Measurements from ENCODE around the gene C1QTNF5. TPM values are rescaled to one million over a fixed set of nuclear protein-coding genes. Genes with fewer than 3 reads are reported as not detected.

The C1QTNF5 gene
- total and polyA plus RNA-seq, 2 of the 8 experiments (the other 6 are each of a cell fraction or from before 2014, with no cell fraction given): 2.2 to 2.7 TPM

DNA sequence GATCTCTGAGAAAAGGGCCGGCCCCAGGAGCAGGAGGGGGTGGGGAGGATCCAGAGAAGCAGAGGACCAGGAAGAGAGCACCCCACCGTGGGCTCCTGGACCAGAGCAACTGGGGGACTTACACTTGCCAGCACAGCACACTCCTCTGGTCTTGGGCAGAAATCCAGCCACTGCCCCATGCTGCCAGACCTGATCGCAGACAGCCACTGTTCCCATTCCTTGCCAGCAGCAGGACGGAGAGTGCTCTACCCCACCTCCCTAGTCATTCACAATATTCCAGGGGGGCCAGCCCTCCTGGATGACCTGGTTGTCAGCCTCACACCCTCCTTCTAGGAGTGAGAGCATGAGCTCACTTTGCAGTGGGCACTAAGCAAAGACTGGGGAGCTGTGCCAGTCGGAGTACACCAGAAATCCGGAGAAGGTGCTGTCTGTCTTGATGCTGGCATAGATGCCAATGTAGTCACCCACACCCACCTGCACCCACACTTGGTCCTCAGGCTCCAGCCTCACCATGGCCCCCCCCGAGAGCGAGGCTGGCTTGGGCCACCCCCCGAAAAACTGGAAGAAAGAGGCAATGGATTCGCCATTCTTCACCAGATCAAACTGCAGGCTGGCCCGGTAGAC lies 1.6 kb downstream of the C1QTNF5 start:
- FAIRE-seq (no peak), DNase-seq (ENCODE audit: low read depth in 1 of 2, low spot score in 2 of 2) (peak in 1 of 2 experiments; percentile 59)
- H3K27ac ChIP-seq (ENCODE audit: low read depth, low read length): no peak overlapping the region
- peaks cover 20% of the 10 kb centered on the region; the same call in 1 of the 2 replicates for H3K23me2 ChIP-seq (ENCODE audit: low read depth, low read length)
- peaks cover 12 to 42% (median 33%) of the 10 kb centered on the region in 4 experiments for H3K27me3 ChIP-seq (replicated peaks in 1 of 4; ENCODE audit: control insufficient read depth in 3 of 4, extremely low read depth in 1 of 4, insufficient read depth in 3 of 4, low read length in 3 of 4)
- H2BK120ac ChIP-seq (replicated peaks; ENCODE audit: low read depth, low read length): no peak overlapping the region
- H3K79me2 ChIP-seq (ENCODE audit: control insufficient read depth in 1 of 2, insufficient read depth in 2 of 2, low read length in 2 of 2): peaks cover 5 to 26% of the 10 kb centered on the region in 2 experiments; a peak in 3 of 4 replicates
- H4K20me1 ChIP-seq (replicated peaks in 1 of 2; ENCODE audit: control insufficient read depth in 1 of 2, insufficient read depth in 2 of 2, low read length in 2 of 2): peaks cover 3 to 16% of the 10 kb centered on the region in 2 experiments
- H2BK15ac ChIP-seq (ENCODE audit: low read length): peak overlapping the region; percentile 61; the same call in 1 of the 2 replicates
- peak overlapping the region; percentile 75; the same call in 1 of the 2 replicates for H2BK12ac ChIP-seq (ENCODE audit: low read depth, low read length)
- WGBS, 2 experiments (ENCODE audit: extremely low coverage in 1 of 2, insufficient coverage in 1 of 2, insufficient read length in 1 of 2, insufficient replicate concordance in 2 of 2, low coverage in 1 of 2, low lambda C conversion rate in 2 of 2, missing lambda C conversion rate in 1 of 2): 39% methylated on average over 10 of the region's 11 CpGs; no CpG with 5 or more reads in 1 of the 2 experiments
- H3K9me3 ChIP-seq (ENCODE audit: insufficient read depth in 2 of 2, low read depth in 1 of 2, low read length in 1 of 2): no peaks in the 10 kb centered on the region
- H2BK5ac ChIP-seq (ENCODE audit: low read depth, low read length): no peak overlapping the region
- peaks cover 5 to 38% (median 28%) of the 10 kb centered on the region in 4 experiments for H3K4me1 ChIP-seq (replicated peaks in 1 of 4; ENCODE audit: control insufficient read depth in 3 of 4, insufficient read depth in 4 of 4, low read length in 3 of 4)
- H3K56ac ChIP-seq (replicated peaks; ENCODE audit: insufficient read length, low read depth, low read length): no peak overlapping the region
- H3K14ac ChIP-seq (ENCODE audit: insufficient read length): no peak overlapping the region
- H3K36me3 ChIP-seq (ENCODE audit: control insufficient read depth in 2 of 4, insufficient read depth in 4 of 4, low read length in 3 of 4): peaks cover 0 to 6% (median 2%) of the 10 kb centered on the region in 4 experiments; a peak in 1 of 8 replicates
- H3K18ac ChIP-seq (ENCODE audit: extremely low read depth, low read length): peak overlapping the region; percentile 83
- 0 out of 2 replicates have a peak overlapping the region, but pooled peaks have one; percentile 61 for H2BK20ac ChIP-seq (ENCODE audit: low read length)
- CTCF ChIA-PET (ENCODE audit: partially characterized antibody): interaction anchor here (0.5 to 20.0 kb wide), 24 partner anchors 11 to 356 kb away, joined by 3 to 463 read pairs (median 6); partner anchors contain the start of genes MCAM, NLRX1 and USP2
- peak overlapping the region; percentile 46 for H4K91ac ChIP-seq (replicated peaks; ENCODE audit: insufficient read length, low read length)
- peak overlapping the region; percentile 73 for H3K4ac ChIP-seq (replicated peaks; ENCODE audit: insufficient read length, low read depth, low read length)
- H4K8ac ChIP-seq (ENCODE audit: extremely low read depth, insufficient read depth, low read length): no peak overlapping the region
- H2AK5ac ChIP-seq (ENCODE audit: low read depth, low read length): peak overlapping the region; percentile 94; the same call in 1 of the 2 replicates
- H4K5ac ChIP-seq (ENCODE audit: insufficient read length, low read depth, low read length): no peak overlapping the region
- no peak overlapping the region for H3K23ac ChIP-seq (ENCODE audit: insufficient read length)
- no peak overlapping the region for H2AFZ ChIP-seq (ENCODE audit: low read length)
- POLR2A ChIA-PET (ENCODE audit: partially characterized antibody): interaction anchor here (0.5 to 3.4 kb wide), 9 partner anchors 12 to 244 kb away, joined by 3 to 19 read pairs (median 3); partner anchors contain the start of gene DPAGT1
- peaks cover 12% of the 10 kb centered on the region for H3K79me1 ChIP-seq (ENCODE audit: low read depth, low read length)
- no peak overlapping the region for H3K9ac ChIP-seq (replicated peaks in 1 of 4; ENCODE audit: extremely low read depth in 1 of 4, low read depth in 3 of 4, low read length in 3 of 4)
- H3K4me2 ChIP-seq (ENCODE audit: insufficient read depth in 1 of 2, low read depth in 2 of 2, low read length in 2 of 2): peak overlapping the region; percentile 56 to 76
- peak overlapping the region; percentile 34 to 69 (median 43); a peak in 7 of 8 replicates for H3K4me3 ChIP-seq (ENCODE audit: extremely low read depth in 1 of 4, insufficient read depth in 2 of 4, low read depth in 3 of 4, low read length in 4 of 4)
- TF ChIP-seq HDAC6 (IDR thresholded peaks at IDR 0.05; ENCODE audit: low read depth, low read length) (no peak), JUND (IDR thresholded peaks at IDR 0.05; ENCODE audit: low read length) (no peak), YY1 (IDR thresholded peaks at IDR 0.05; ENCODE audit: low read depth, low read length) (no peak), CTBP2 (IDR thresholded peaks at IDR 0.05; ENCODE audit: borderline replicate concordance, insufficient read depth, insufficient read length, low read length) (no peak), JUN (IDR thresholded peaks at IDR 0.05; ENCODE audit: low read depth, low read length) (no peak), SIRT6 (IDR thresholded peaks at IDR 0.05; ENCODE audit: low read length) (no peak), BCL11A (IDR thresholded peaks at IDR 0.05; ENCODE audit: low read depth in 2 of 2, low read length in 2 of 2) (no peak), GABPA (IDR thresholded peaks at IDR 0.05; ENCODE audit: borderline replicate concordance, insufficient read depth, low read length) (no peak)
- TF ChIP-seq, protein P1, sequence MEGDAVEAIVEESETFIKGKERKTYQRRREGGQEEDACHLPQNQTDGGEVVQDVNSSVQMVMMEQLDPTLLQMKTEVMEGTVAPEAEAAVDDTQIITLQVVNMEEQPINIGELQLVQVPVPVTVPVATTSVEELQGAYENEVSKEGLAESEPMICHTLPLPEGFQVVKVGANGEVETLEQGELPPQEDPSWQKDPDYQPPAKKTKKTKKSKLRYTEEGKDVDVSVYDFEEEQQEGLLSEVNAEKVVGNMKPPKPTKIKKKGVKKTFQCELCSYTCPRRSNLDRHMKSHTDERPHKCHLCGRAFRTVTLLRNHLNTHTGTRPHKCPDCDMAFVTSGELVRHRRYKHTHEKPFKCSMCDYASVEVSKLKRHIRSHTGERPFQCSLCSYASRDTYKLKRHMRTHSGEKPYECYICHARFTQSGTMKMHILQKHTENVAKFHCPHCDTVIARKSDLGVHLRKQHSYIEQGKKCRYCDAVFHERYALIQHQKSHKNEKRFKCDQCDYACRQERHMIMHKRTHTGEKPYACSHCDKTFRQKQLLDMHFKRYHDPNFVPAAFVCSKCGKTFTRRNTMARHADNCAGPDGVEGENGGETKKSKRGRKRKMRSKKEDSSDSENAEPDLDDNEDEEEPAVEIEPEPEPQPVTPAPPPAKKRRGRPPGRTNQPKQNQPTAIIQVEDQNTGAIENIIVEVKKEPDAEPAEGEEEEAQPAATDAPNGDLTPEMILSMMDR (IDR thresholded peaks at IDR 0.05; ENCODE audit: control extremely low read depth in 1 of 3, insufficient read depth in 1 of 3, low read depth in 1 of 3, low read length in 3 of 3): no peak

Measured in H1 (cell line).